Head of caudate nucleus (tissue), 42 donors: ENCODE measurements around the gene PDCD10.
A peak's percentile ranks its signal among the peaks of the same experiment; 100 is the strongest.

Experiments
- DNase-seq, 42 donors: peaks; one replicate each; pipeline versions ENCODE4 v3.0.0 to v3.0.0-alpha.2; 2020 to 2021; ENCODE audit warnings: mixed read lengths in 7 of 42
- intact Hi-C: fragments of 100-400 bp; cut with DNase I; formaldehyde crosslinking; loops from one replicate; pipeline ENCODE4 v1.15.0; 2022

The PDCD10 gene

GRCh38 chr3:167700046-167700445 lies 34.6 kb downstream of the PDCD10 start:
- intact Hi-C loops, result no loop called here
- no peak for DNase-seq

GRCh38 chr3:167694121-167694520 lies 40.6 kb downstream of the PDCD10 start:
- no peak for DNase-seq
- intact Hi-C loops, result no loop called here

GRCh38 chr3:167691366-167691765 lies 43.3 kb downstream of the PDCD10 start:
- intact Hi-C loops, result no loop called here
- no peak for DNase-seq

- intact Hi-C loops, result loop anchor here (10.0 kb wide), 1 partner anchor 290 kb away; no protein-coding TSS in a partner anchor
- DNase-seq, result peak in 25 of 42 donors; percentile 10 to 87 (median 63)
These were observed 50.2 kb downstream of the PDCD10 start for GRCh38 chr3:167684388-167684993.

GRCh38 chr3:167679526-167679925 lies 55.2 kb downstream of the PDCD10 start:
- no peak for DNase-seq
- intact Hi-C loops, result no loop called here

- intact Hi-C loops, result no loop called here
- no peak for DNase-seq
These were observed 58.8 kb downstream of the PDCD10 start for GRCh38 chr3:167675848-167676247.

- DNase-seq, result no peak
- intact Hi-C loops, result no loop called here
These were observed 61.5 kb downstream of the PDCD10 start for GRCh38 chr3:167673221-167673620.

GRCh38 chr3:167671878-167672427 lies 62.7 kb downstream of the PDCD10 start:
- intact Hi-C loops, result no loop called here

GRCh38 chr3:167669699-167670098 lies 65.0 kb downstream of the PDCD10 start:
- no peak for DNase-seq

More at GRCh38 chr3:167671878-167672427, 62.7 kb downstream of the PDCD10 start:
- no peak for DNase-seq

GRCh38 chr3:167668651-167669050 lies 66.0 kb downstream of the PDCD10 start:
- intact Hi-C loops, result no loop called here
- no peak for DNase-seq

More at GRCh38 chr3:167669699-167670098, 65.0 kb downstream of the PDCD10 start:
- intact Hi-C loops, result no loop called here

GRCh38 chr3:167666563-167666962 lies 68.1 kb downstream of the PDCD10 start:
- DNase-seq, result no peak
- intact Hi-C loops, result no loop called here

GRCh38 chr3:167662919-167663400 lies 71.7 kb downstream of the PDCD10 start:
- intact Hi-C loops, result no loop called here
- DNase-seq, result no peak

GRCh38 chr3:167657684-167658225 lies 76.9 kb downstream of the PDCD10 start:
- peak in 1 of 42 donors; percentile 5 for DNase-seq
- intact Hi-C loops, result no loop called here

- intact Hi-C loops, result no loop called here
- no peak for DNase-seq
These were observed 77.9 kb downstream of the PDCD10 start for GRCh38 chr3:167656821-167657220.

- DNase-seq, result peak in 3 of 42 donors; percentile 6 to 38 (median 7)
These were observed 80.9 kb downstream of the PDCD10 start, which contains the start of gene WDR49 for GRCh38 chr3:167653760-167654159. Gene WDR49 (minus strand): TSS chr3:167653942. CDS start chr3:167653425, 517 bp downstream.

GRCh38 chr3:167653155-167653554 lies 81.5 kb downstream of the PDCD10 start:
- intact Hi-C loops, result no loop called here
- DNase-seq, result no peak

More at GRCh38 chr3:167653760-167654159, 80.9 kb downstream of the PDCD10 start, which contains the start of gene WDR49:
- intact Hi-C loops, result no loop called here

- intact Hi-C loops, result no loop called here
- DNase-seq, result no peak
These were observed 82.9 kb downstream of the PDCD10 start for GRCh38 chr3:167651826-167652225.

GRCh38 chr3:167650459-167650858 lies 84.2 kb downstream of the PDCD10 start:
- intact Hi-C loops, result no loop called here
- DNase-seq, result no peak

GRCh38 chr3:167649746-167650145 lies 84.9 kb downstream of the PDCD10 start:
- no peak for DNase-seq
- intact Hi-C loops, result no loop called here

- DNase-seq, result no peak
- intact Hi-C loops, result no loop called here
These were observed 90.1 kb downstream of the PDCD10 start for GRCh38 chr3:167644611-167645010.
